HepG2 (cell line): ENCODE data around the gene DENND2D. TPM values are rescaled to one million over a fixed set of nuclear protein-coding genes. Genes with fewer than 3 reads are reported as not detected.
A peak's percentile ranks its signal among the peaks of the same experiment; 100 is the strongest.

Experiments
- ATM ChIP-seq: fragments of 450-650 bp; IDR thresholded peaks from 2 replicates; pipeline ENCODE4 v1.7.1; 2017; ENCODE audit warnings: mild to moderate bottlenecking, borderline replicate concordance
- CAMTA2 ChIP-seq: sonication (generic); formaldehyde crosslinking; IDR thresholded peaks from 2 replicates; pipeline ENCODE4 v1.4.0; 2020; ENCODE audit warnings: mild to moderate bottlenecking, missing genetic modification reagents, borderline replicate concordance
- CBX2 ChIP-seq, 2 experiments: fragments of 200-600 bp in 1 of 2; sonication (generic); formaldehyde crosslinking in 1 of 2; IDR thresholded peaks; 2 replicates each; pipeline versions ENCODE4 v1.7.0 to v1.8.1; 2018 to 2022; ENCODE audit warnings: low read depth in 2 of 2, low read length in 1 of 2, mild to moderate bottlenecking in 1 of 2, missing genetic modification reagents in 1 of 2
- ELF4 ChIP-seq: sonication (generic); formaldehyde crosslinking; IDR thresholded peaks from 2 replicates; pipeline ENCODE4 v1.5.0; 2020; ENCODE audit warnings: missing genetic modification reagents, mild to moderate bottlenecking, moderate library complexity, borderline replicate concordance
- EP300 ChIP-seq, 3 experiments: sonication (generic) in 1 of 3; formaldehyde crosslinking in 1 of 3; IDR thresholded peaks; 2 replicates each; pipeline versions ENCODE4 v1.5.1 to v1.6.1; 2011 to 2020; ENCODE audit warnings: low read depth in 2 of 3, low read length in 2 of 3, borderline replicate concordance in 1 of 3, improper control_type of control experiment in 1 of 3, mild to moderate bottlenecking in 1 of 3, missing genetic modification reagents in 1 of 3, moderate library complexity in 1 of 3
- HHEX ChIP-seq: IDR thresholded peaks from 2 replicates; pipeline ENCODE4 v1.6.1; 2016; ENCODE audit warnings: control low read depth
- HIVEP1 ChIP-seq: sonication (generic); formaldehyde crosslinking; IDR thresholded peaks from 2 replicates; pipeline ENCODE4 v1.4.0; 2020; ENCODE audit warnings: mild to moderate bottlenecking, missing genetic modification reagents
- MAZ ChIP-seq, 2 experiments: sonication (generic) in 1 of 2; formaldehyde crosslinking in 1 of 2; IDR thresholded peaks; 2 replicates each; pipeline versions ENCODE4 v1.5.0 to v1.6.1; 2012 to 2020; ENCODE audit warnings: low read depth in 2 of 2, mild to moderate bottlenecking in 2 of 2, borderline replicate concordance in 1 of 2, improper control_type of control experiment in 1 of 2, low read length in 1 of 2, missing genetic modification reagents in 1 of 2, moderate library complexity in 1 of 2
- MXD4 ChIP-seq: IDR thresholded peaks from 2 replicates; pipeline ENCODE4 v1.6.1; 2016; ENCODE audit warnings: mild to moderate bottlenecking, missing biosample characterization, missing genetic modification reagents
- RAD21 ChIP-seq: fragments of 450-650 bp; formaldehyde crosslinking; IDR thresholded peaks from 2 replicates; pipeline ENCODE4 v1.5.0; 2020; ENCODE audit warnings: mild to moderate bottlenecking
- RARA ChIP-seq: IDR thresholded peaks from 2 replicates; pipeline ENCODE4 v1.6.1; 2016; ENCODE audit warnings: missing genetic modification reagents, missing compliant biosample characterization
- RBAK ChIP-seq: sonication (generic); formaldehyde crosslinking; IDR thresholded peaks from 2 replicates; pipeline ENCODE4 v1.5.1; 2020; ENCODE audit warnings: mild to moderate bottlenecking, missing genetic modification reagents
- YEATS4 ChIP-seq: sonication (generic); formaldehyde crosslinking; IDR thresholded peaks from 2 replicates; pipeline ENCODE4 v1.4.0; 2020; ENCODE audit warnings: missing genetic modification reagents, borderline replicate concordance
- ZHX2 ChIP-seq, 2 experiments: sonication (generic) in 1 of 2; formaldehyde crosslinking in 1 of 2; IDR thresholded peaks; 2 replicates each; pipeline versions ENCODE4 v1.6.1 to v1.9.0; 2014 to 2022; ENCODE audit warnings: antibody characterized with exemption in 1 of 2, borderline replicate concordance in 1 of 2, inconsistent platforms in 1 of 2, low read depth in 1 of 2, missing genetic modification reagents in 1 of 2
- ZNF235 ChIP-seq: sonication (generic); formaldehyde crosslinking; IDR thresholded peaks from 2 replicates; pipeline ENCODE4 v1.8.1; 2023; ENCODE audit warnings: mild to moderate bottlenecking, missing genetic modification reagents, borderline replicate concordance
- ZNF546 ChIP-seq: sonication (generic); formaldehyde crosslinking; conservative IDR thresholded peaks from 2 replicates; pipeline ENCODE4 v1.8.1; 2023; ENCODE audit warnings: mild to moderate bottlenecking, missing genetic modification reagents
- ZNF660 ChIP-seq: sonication (generic); formaldehyde crosslinking; IDR thresholded peaks from 2 replicates; pipeline ENCODE4 v1.5.1; 2020; ENCODE audit warnings: mild to moderate bottlenecking, low read depth, missing genetic modification reagents, borderline replicate concordance
- ZNF773 ChIP-seq: sonication (generic); formaldehyde crosslinking; IDR thresholded peaks from 2 replicates; pipeline ENCODE4 v1.4.0; 2020; ENCODE audit warnings: missing genetic modification reagents, borderline replicate concordance
- polyA plus RNA-seq, 8 experiments: library from polyadenylated mRNA; depleted of rRNA in 3 of 8; stranded (reverse) in 7 of 8; unstranded in 1 of 8; fragments of >200 nt; fragmentation: Illumina TruSeq in 4 of 8; extraction: Trizol in 4 of 8; gene quantifications; 2 replicates each; pipeline versions ENCODE4 v1.2.1 to v1.2.3, GENCODE V29; 2011 to 2016; ENCODE audit warnings: low read depth in 4 of 8, missing spikeins in 1 of 8, mixed read lengths in 1 of 8; ENCODE audit not compliant: insufficient read depth in 1 of 8
- total RNA-seq, 5 experiments: library from RNA; depleted of rRNA; stranded (reverse); fragments of >200 nt; fragmentation: Illumina TruSeq; extraction: Trizol; gene quantifications; 2 replicates each; pipeline ENCODE4 v1.2.3, GENCODE V29; 2016; ENCODE audit warnings: low read depth in 1 of 5
- TF ChIP-seq, protein P1 (sequence below): IDR thresholded peaks from 2 replicates; pipeline ENCODE4 v1.6.1; 2016; ENCODE audit warnings: mild to moderate bottlenecking
- TF ChIP-seq, protein P2 (sequence below): sonication (generic); formaldehyde crosslinking; IDR thresholded peaks from 2 replicates; pipeline ENCODE4 v1.8.0; 2022; ENCODE audit warnings: mild to moderate bottlenecking, missing genetic modification reagents, moderate library complexity

DENND2D gene
- total and polyA plus RNA-seq, 2 of the 13 experiments (the other 11 are each of a cell fraction or from before 2014, with no cell fraction given): 0.04 TPM; not detected in 1

DNA sequence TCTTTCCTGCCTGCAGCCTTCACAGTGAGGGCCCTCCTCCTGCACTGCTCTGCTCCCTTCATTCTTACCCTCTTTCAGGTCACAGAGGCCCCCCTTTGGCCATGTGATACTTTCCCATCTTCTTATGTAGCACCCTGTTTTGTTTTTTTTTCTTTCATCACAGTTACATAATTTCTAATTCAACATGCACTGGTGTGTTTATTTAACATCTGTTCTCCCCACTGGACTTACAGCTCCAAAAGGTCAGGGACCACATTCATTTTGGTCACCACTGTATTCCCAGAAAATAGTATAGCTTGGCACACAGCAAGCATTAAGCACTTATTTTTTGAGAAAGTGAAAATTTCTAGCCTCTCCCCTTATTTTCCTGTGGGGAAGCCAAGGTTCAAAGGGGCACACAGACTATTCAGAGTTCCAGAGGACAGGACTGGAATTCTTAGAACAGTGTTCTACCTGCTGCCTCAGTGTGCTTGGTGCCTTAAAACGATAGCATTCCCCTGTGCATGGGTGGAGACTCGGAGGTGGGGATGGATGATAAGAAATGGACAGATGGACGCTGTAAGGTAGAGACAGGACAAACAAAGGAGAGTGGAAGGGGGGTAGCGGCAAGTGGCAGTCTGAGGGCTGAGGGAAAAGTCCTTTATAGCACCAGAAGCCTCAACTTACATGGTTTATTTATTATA, 5.3 kb downstream of the DENND2D start (continued):
- TF ChIP-seq RARA (CRISPR knock-in tag) (peak; percentile 81), ZHX2 (IDR thresholded peaks at IDR 0.05; ENCODE audit: low read depth) (no peak), ZHX2 (CRISPR knock-in tag; IDR thresholded peaks at IDR 0.05; ENCODE audit: borderline replicate concordance) (no peak), ELF4 (no peak), CBX2 (IDR thresholded peaks at IDR 0.05; ENCODE audit: low read depth, low read length) (no peak), CBX2 (CRISPR knock-in tag; IDR thresholded peaks at IDR 0.05; ENCODE audit: low read depth) (no peak), CAMTA2 (CRISPR knock-in tag) (no peak), ZNF660 (CRISPR knock-in tag) (no peak), ZNF235 (CRISPR knock-in tag) (no peak), RBAK (CRISPR knock-in tag) (no peak), ZNF546 (CRISPR knock-in tag) (no peak), EP300 (IDR thresholded peaks at IDR 0.05; ENCODE audit: low read depth in 2 of 2, low read length in 2 of 2) (peak in 1 of 2 experiments; percentile 57; a peak in 2 of 4 replicates), EP300 (CRISPR knock-in tag; IDR thresholded peaks at IDR 0.05; ENCODE audit: borderline replicate concordance) (no peak), ZNF773 (CRISPR knock-in tag) (no peak), ATM (no peak), MAZ (IDR thresholded peaks at IDR 0.05; ENCODE audit: borderline replicate concordance, low read depth, low read length) (no peak), MAZ (CRISPR knock-in tag; IDR thresholded peaks at IDR 0.05; ENCODE audit: low read depth) (no peak), HHEX (no peak), HIVEP1 (no peak), RAD21 (CRISPR knock-in tag) (no peak), YEATS4 (CRISPR knock-in tag) (0 out of 2 replicates have a peak, but pooled peaks have one; percentile 47), MXD4 (CRISPR knock-in tag) (no peak)
- TF ChIP-seq, protein P1, sequence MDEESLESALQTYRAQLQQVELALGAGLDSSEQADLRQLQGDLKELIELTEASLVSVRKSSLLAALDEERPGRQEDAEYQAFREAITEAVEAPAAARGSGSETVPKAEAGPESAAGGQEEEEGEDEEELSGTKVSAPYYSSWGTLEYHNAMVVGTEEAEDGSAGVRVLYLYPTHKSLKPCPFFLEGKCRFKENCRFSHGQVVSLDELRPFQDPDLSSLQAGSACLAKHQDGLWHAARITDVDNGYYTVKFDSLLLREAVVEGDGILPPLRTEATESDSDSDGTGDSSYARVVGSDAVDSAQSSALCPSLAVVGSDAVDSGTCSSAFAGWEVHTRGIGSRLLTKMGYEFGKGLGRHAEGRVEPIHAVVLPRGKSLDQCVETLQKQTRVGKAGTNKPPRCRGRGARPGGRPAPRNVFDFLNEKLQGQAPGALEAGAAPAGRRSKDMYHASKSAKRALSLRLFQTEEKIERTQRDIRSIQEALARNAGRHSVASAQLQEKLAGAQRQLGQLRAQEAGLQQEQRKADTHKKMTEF (CRISPR knock-in tag): 0 out of 2 replicates have a peak, but pooled peaks have one; percentile 40
- TF ChIP-seq, protein P2, sequence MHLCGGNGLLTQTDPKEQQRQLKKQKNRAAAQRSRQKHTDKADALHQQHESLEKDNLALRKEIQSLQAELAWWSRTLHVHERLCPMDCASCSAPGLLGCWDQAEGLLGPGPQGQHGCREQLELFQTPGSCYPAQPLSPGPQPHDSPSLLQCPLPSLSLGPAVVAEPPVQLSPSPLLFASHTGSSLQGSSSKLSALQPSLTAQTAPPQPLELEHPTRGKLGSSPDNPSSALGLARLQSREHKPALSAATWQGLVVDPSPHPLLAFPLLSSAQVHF (CRISPR knock-in tag): 0 out of 2 replicates have a peak, but pooled peaks have one; percentile 33
